Neural cell (in vitro differentiated cells): Measurements from ENCODE around the gene NGF.

Experiments used
- CTCF ChIP-seq: fragments of 450-650 bp; IDR thresholded peaks from 2 replicates; pipeline ENCODE4 v1.5.1; 2014; ENCODE audit warnings: antibody characterized with exemption, mild to moderate bottlenecking, moderate library complexity; ENCODE audit not compliant: poor library complexity, severe bottlenecking
- EP300 ChIP-seq: fragments of 450-650 bp; conservative IDR thresholded peaks from 2 replicates; pipeline ENCODE4 v1.6.1; 2014; ENCODE audit warnings: antibody characterized with exemption, mild to moderate bottlenecking, moderate library complexity; ENCODE audit not compliant: poor library complexity, severe bottlenecking
- EZH2 ChIP-seq: fragments of 200-600, 300-800 bp; shearing (Covaris generic), sonication (generic); IDR thresholded peaks from 2 replicates; pipeline ENCODE4 v1.6.1; 2014; ENCODE audit warnings: antibody characterized with exemption, low read length, borderline replicate concordance, mild to moderate bottlenecking; ENCODE audit not compliant: insufficient read depth, poor library complexity, severe bottlenecking
- POLR2AphosphoS5 ChIP-seq: IDR thresholded peaks from 2 replicates; pipeline ENCODE4 v1.6.1; 2012
- RAD21 ChIP-seq: fragments of 450-650 bp; conservative IDR thresholded peaks from 2 replicates; pipeline ENCODE4 v1.6.1; 2014; ENCODE audit warnings: antibody characterized with exemption, mild to moderate bottlenecking, moderate library complexity
- SMC3 ChIP-seq: fragments of 450-650 bp; conservative IDR thresholded peaks from 2 replicates; pipeline ENCODE4 v1.6.1; 2014; ENCODE audit warnings: antibody characterized with exemption, mild to moderate bottlenecking, moderate library complexity; ENCODE audit not compliant: poor library complexity
- TAF1 ChIP-seq: IDR thresholded peaks from 2 replicates; pipeline ENCODE4 v1.6.1; 2012; ENCODE audit warnings: low read depth

- no peak for TF ChIP-seq CTCF
- TF ChIP-seq RAD21: no peak
- no peak for TF ChIP-seq SMC3
- TF ChIP-seq EP300: no peak
- no peak for TF ChIP-seq EZH2
- TF ChIP-seq POLR2AphosphoS5: no peak
- TF ChIP-seq TAF1: no peak
Measured at GRCh38 chr1:115310581-115311473, 27.2 kb downstream of the NGF start.
